ENCODE results near the gene FOXE1.

FOXE1 gene

DNA sequence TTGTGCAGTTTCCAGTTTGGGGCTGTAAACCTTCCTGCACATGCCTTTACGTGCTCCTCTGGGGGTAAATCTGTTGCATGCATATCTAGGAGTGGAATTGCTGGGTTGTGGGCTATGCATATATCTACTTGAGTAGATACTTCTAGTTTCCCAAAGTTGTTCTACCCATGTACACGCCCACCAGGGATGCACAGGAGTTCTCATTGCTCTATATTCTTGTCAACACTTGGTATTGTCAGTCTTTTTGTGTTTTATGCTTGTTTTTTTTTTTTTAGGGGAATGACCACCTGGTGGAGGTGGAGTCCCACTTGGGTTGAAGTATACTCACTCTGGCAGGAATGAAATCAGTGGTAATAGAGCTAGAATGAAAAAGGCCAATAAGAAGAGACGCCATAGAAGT lies 23.0 kb downstream of the FOXE1 start:
- H4K20me1 ChIP-seq (ENCODE audit: control insufficient read depth, insufficient read depth, low read depth, low read length) = no peaks in the 10 kb centered on the region
- TF ChIP-seq, protein P1, sequence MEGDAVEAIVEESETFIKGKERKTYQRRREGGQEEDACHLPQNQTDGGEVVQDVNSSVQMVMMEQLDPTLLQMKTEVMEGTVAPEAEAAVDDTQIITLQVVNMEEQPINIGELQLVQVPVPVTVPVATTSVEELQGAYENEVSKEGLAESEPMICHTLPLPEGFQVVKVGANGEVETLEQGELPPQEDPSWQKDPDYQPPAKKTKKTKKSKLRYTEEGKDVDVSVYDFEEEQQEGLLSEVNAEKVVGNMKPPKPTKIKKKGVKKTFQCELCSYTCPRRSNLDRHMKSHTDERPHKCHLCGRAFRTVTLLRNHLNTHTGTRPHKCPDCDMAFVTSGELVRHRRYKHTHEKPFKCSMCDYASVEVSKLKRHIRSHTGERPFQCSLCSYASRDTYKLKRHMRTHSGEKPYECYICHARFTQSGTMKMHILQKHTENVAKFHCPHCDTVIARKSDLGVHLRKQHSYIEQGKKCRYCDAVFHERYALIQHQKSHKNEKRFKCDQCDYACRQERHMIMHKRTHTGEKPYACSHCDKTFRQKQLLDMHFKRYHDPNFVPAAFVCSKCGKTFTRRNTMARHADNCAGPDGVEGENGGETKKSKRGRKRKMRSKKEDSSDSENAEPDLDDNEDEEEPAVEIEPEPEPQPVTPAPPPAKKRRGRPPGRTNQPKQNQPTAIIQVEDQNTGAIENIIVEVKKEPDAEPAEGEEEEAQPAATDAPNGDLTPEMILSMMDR (IDR thresholded peaks at IDR 0.05; ENCODE audit: low read depth, low read length, poor library complexity, severe bottlenecking) = no peak
- no peak for TF ChIP-seq EZH2phosphoT487 (IDR thresholded peaks at IDR 0.05; ENCODE audit: borderline replicate concordance, low read length)
- H3K4me3 ChIP-seq (ENCODE audit: low read length) = no peak overlapping the region
- no peaks in the 10 kb centered on the region for H3F3A ChIP-seq (ENCODE audit: control insufficient read depth, insufficient read depth)
- H3K36me3 ChIP-seq (ENCODE audit: control insufficient read depth, low read length) = no peaks in the 10 kb centered on the region
- H3K27me3 ChIP-seq (ENCODE audit: control insufficient read depth, low read length) = no peaks in the 10 kb centered on the region
- no peaks in the 10 kb centered on the region for H3K9me3 ChIP-seq (ENCODE audit: control insufficient read depth, insufficient read depth, low read length)
- H3K4me1 ChIP-seq (ENCODE audit: control insufficient read depth, low read length) = no peaks in the 10 kb centered on the region
- no peaks in the 10 kb centered on the region for H3K79me2 ChIP-seq (ENCODE audit: control insufficient read depth, low read length)
- H3K27ac ChIP-seq (ENCODE audit: low read depth, low read length) = no peak overlapping the region
- no peaks in the 10 kb centered on the region for H3K9me2 ChIP-seq (replicated peaks; ENCODE audit: control insufficient read depth, low read length)
- no peak overlapping the region for H3K4me2 ChIP-seq (ENCODE audit: low read length)

DNA sequence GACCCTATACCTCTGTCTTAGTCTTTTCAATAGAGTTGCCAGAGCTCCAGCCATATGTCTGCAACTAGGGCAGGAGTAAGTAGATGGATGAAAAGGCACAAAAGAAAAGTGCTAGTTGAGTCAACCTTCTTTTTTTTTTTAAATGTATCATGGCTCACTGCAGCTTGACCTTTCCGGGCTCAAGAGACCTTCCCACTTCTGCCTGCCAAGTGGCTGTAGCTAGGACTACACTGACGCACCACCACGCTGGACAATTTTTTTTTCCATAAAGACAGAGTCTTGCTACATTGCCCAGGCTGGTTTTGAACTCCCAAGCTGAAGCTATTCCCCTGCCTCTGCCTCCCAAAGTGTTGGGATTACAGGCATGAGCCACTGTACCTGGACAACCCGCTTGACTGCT lies 27.3 kb downstream of the FOXE1 start:
- Histone ChIP-seq H3K79me2 (ENCODE audit: control insufficient read depth, low read length) (no peaks in the 10 kb centered on the region), H3K27ac (ENCODE audit: low read depth, low read length) (no peak overlapping the region)
- TF ChIP-seq, protein P1 (IDR thresholded peaks at IDR 0.05; ENCODE audit: low read depth, low read length, poor library complexity, severe bottlenecking) = no peak
- no peak for TF ChIP-seq EZH2phosphoT487 (IDR thresholded peaks at IDR 0.05; ENCODE audit: borderline replicate concordance, low read length)

DNA sequence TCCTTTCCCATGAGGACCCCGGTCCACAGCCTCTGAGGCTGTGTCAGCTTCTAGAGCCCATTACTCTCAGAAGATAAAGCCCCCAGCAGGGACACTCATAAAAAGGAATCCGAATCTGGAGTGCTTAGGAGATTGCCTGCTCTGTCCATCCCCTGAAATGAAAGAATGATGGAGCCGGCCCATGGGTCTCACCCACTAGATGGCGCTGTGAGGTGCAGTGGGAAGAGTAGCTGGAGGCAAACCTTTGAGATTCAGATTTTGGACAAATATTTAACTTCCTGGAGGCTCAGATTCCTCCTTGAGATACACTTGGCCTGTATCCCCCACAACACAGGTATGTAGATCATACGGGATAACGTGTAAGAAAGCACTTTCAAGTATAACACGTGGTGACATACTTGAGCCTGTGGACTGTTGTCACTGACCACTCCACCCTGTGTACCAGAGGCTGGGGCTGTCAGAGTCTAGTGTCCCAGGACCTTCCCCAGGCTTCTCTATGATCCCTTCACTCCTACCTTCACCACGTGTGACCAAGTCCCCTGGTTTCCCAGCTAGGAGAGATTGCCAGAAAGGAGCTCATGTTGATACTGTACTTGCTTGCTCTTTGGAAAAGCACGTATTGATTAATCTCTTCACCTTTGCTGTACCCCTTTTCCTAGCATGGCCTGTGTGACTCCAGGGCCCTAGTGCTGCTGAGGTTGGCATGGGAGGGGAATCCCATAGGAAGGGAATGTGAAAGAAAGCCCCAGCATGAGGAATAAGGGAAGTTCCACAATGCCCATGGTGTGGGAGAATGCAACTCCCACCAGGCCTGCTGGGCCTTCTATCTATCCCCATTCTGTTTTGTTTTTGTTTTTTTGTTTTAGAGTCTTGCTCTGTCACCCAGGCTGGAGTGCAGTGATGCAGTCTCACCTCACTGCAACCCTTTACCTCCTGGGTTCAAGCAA lies 37.2 kb downstream of the FOXE1 start:
- Histone ChIP-seq H3K9me3 (ENCODE audit: control insufficient read depth, insufficient read depth, low read length) (no peaks in the 10 kb centered on the region), H3K9me2 (replicated peaks; ENCODE audit: control insufficient read depth, low read length) (no peaks in the 10 kb centered on the region), H3K4me3 (ENCODE audit: low read length) (no peak overlapping the region), H3K79me2 (ENCODE audit: control insufficient read depth, low read length) (no peaks in the 10 kb centered on the region), H3K36me3 (ENCODE audit: control insufficient read depth, low read length) (no peaks in the 10 kb centered on the region), H3K27ac (ENCODE audit: low read depth, low read length) (no peak overlapping the region), H3K27me3 (ENCODE audit: control insufficient read depth, low read length) (peaks cover 4% of the 10 kb centered on the region; the same call in 1 of the 2 replicates), H3K4me1 (ENCODE audit: control insufficient read depth, low read length) (0 out of 2 replicates have a peak, but pooled peaks cover 4% of the 10 kb centered on the region), H3F3A (ENCODE audit: control insufficient read depth, insufficient read depth) (no peaks in the 10 kb centered on the region), H3K4me2 (ENCODE audit: low read length) (no peak overlapping the region), H4K20me1 (ENCODE audit: control insufficient read depth, insufficient read depth, low read depth, low read length) (no peaks in the 10 kb centered on the region)
- TF ChIP-seq EZH2phosphoT487 (IDR thresholded peaks at IDR 0.05; ENCODE audit: borderline replicate concordance, low read length) = no peak
- TF ChIP-seq, protein P1 (IDR thresholded peaks at IDR 0.05; ENCODE audit: low read depth, low read length, poor library complexity, severe bottlenecking) = peak; percentile 98

More for the DNA sequence above, 27.3 kb downstream of the FOXE1 start:
- Histone ChIP-seq H4K20me1 (ENCODE audit: control insufficient read depth, insufficient read depth, low read depth, low read length) (no peaks in the 10 kb centered on the region), H3K27me3 (ENCODE audit: control insufficient read depth, low read length) (peaks cover 5% of the 10 kb centered on the region; the same call in 1 of the 2 replicates), H3K36me3 (ENCODE audit: control insufficient read depth, low read length) (no peaks in the 10 kb centered on the region), H3K4me1 (ENCODE audit: control insufficient read depth, low read length) (no peaks in the 10 kb centered on the region), H3K4me2 (ENCODE audit: low read length) (no peak overlapping the region), H3K9me2 (replicated peaks; ENCODE audit: control insufficient read depth, low read length) (no peaks in the 10 kb centered on the region), H3K4me3 (ENCODE audit: low read length) (no peak overlapping the region), H3F3A (ENCODE audit: control insufficient read depth, insufficient read depth) (no peaks in the 10 kb centered on the region), H3K9me3 (ENCODE audit: control insufficient read depth, insufficient read depth, low read length) (no peaks in the 10 kb centered on the region)

Measured in DOHH2 (cell line).